GM18868 (cell line): Measurements from ENCODE around the gene COL4A2.

Source experiments
- ATAC-seq: cut with Tn5 transposase; IDR thresholded peaks from one replicate; pipeline ENCODE4 v1.9.1; 2021; ENCODE audit warnings: mild to moderate bottlenecking, moderate library complexity; ENCODE audit not compliant: unreplicated experiment

COL4A2 gene

DNA sequence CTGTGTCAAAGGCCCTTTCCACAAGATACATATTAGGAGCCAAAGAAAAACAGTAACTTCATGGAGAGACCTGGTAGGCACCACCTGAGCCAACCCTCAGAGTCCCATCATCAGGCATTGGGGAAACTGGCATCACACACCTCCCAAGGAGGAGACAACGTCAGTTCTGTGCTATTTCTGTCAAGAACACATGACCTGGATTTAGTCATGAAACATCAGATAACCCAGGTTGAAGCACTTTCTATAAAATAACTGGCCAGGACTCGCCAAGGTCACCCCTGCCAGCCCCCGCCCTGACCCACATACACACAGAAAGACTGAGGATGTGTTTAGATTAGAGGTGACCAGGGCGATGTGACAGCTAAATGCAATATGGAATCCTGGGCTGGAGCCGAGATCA, 35.8 kb upstream of the COL4A2 start:
- ATAC-seq: no peak

DNA sequence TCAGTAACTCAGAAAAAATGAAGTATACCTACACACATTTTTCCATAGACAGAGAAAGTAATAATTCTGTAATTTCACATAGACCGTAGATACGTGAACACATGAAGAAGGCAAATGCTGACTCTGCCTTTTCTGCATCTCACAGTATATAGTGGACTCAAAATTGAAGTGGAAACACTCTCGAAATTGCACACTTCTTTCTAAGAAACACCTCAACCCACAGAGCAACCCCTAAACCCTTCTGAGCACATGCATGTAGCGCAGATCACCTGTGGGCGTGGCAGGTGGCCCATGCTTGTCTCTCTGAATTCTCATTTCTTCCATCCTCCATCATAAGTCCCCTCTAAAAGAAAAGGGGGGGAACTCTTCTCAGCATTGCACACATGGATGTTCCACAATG, 34.9 kb upstream of the COL4A2 start:
- ATAC-seq: no peak

DNA sequence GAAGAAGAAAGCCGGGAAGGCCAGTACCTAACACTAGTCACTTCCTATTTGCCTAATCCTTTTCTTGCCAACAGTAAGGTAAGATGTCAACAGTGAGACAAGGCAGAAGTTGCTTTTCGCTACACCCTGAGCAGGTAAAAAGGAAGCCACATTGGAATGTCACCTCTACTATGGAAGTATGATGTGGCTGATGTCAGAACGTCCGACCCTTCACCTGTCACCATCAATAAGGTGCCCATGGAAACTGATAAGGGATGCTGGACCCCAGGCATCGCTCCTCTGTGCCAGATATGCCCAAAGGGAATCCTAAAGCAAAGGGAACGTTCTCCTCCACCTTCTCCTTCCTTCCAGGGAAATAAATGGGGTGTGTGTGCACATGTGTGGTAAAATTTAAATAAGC, 34.4 kb upstream of the COL4A2 start:
- ATAC-seq: no peak

DNA sequence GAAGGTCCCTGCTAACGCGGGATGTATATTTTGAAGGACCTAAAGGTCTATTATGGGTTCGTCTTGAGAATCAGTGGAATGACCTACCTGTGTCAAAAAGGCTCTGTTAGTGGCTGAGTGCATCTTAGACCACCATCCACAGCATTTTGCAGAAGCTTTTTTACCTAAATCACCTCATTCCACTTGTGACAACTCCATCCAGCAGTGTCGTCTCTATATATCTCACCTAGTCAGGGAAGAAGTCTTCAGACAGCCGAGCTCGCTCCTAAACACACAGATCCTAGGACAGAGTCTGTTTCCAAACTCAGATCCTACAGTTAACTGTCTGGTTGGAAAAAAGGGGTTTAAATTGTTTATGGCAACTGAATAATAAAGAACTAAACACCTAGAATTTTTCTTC, 33.8 kb upstream of the COL4A2 start:
- ATAC-seq: no peak

DNA sequence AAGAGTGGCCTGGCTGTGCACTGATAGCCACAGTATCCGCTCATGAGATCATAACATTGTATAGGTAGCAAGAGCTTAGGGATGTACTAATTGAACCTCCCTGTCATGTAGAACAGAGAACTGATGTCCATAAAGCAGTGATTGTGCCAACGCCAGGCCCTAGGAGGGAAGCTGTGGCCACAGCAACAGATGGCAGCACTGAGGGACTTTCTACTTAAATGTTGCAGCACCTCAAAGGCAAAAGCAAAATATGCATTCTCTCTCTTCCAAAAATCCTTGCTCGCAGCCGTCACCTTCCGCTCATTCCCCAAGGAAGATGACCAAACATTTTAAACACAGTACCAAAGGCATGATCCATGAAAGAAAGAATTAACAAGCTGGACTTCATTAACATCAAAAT, 32.4 kb upstream of the COL4A2 start:
- ATAC-seq: no peak

DNA sequence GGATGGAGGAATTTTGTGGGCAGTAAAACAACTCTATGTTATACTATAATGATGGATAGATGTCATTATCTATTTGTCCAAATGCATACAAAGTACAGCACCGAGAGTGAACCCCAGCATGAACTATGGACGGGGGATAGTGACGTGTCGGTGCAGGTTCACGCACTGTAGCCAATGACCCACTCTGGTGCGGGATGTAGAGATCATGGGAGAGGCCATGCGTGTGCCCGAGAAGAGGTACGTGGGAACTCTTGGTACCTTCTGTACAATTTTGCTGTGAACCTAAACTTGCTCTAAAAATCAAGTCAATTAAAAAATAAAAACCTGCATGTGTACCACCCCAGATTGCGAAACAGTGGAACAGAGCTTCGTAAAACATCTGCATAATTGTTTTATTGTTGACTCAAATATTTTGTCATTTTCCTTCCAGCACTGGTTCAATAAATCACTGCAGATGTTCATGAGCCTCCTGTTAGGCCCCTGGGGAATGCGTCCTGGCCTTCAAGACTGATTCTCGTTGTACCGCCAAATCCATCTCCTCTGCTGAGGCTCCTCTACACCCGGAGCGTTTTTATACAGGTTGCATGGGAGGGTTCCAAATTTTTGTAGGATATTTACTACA, 31.0 kb upstream of the COL4A2 start:
- ATAC-seq: no peak

DNA sequence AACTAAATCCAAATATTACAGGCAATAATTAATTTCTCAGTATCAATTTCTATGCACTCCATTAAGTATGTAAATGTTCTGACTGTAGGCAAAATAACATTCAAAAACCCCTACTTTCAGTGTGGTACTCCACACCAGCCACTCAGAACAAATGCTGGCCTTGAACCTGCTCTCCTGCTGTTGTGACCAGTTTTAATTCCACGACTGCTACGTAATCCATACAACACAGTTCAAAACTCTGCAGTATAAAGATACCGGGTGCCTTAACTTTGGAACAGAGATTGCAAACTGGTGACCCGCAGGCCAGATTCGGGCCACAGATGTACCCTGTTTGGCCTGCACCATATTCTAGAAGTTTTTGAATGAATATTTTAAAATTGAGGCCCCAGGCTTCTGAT, 30.5 kb upstream of the COL4A2 start:
- no peak for ATAC-seq

- ATAC-seq: no peak
Measured at GRCh38 chr13:110277357-110277975, 29.6 kb upstream of the COL4A2 start.

DNA sequence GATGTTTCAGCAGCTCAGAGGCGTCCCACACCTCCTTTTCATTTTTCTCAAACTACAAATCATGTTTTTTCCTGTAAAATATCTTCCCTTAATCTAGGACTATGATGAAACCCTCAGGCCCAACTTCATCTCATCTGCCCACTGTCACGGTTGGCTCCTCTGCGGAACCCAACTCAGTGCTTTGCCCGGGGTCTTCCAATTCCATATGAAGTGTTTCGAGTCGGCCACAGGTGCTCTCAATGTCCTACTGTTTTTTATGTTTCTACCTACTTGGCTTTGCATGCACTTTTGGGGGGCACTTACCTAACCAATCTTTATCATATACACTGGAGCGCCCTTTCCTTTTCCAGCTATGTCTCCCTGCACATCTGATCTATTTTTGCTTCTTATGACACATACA, 28.2 kb upstream of the COL4A2 start:
- ATAC-seq: no peak

DNA sequence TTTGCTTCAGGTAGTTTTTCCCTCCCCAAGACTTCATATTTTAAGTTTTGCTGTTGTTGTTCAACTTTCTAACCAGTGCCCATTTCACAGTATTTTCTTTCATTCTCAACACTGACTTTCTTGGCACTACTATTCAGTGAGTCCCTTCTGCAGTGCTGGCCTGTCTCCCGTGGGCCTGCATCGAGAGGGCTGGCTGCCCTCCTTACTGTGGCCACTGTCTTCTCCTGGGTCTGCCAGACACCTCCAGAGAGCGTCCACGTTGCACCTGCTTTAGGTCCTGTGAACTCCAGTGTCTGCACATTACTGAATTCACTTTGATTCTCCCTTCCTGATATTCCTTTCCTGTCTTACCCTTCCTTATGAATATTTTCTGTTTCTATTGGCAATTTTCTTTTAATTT, 27.4 kb upstream of the COL4A2 start:
- ATAC-seq: no peak

GRCh38 chr13:110280231-110280813, 26.8 kb upstream of the COL4A2 start:
- ATAC-seq: no peak

- ATAC-seq: no peak
Measured at GRCh38 chr13:110280985-110281688, 25.9 kb upstream of the COL4A2 start.

DNA sequence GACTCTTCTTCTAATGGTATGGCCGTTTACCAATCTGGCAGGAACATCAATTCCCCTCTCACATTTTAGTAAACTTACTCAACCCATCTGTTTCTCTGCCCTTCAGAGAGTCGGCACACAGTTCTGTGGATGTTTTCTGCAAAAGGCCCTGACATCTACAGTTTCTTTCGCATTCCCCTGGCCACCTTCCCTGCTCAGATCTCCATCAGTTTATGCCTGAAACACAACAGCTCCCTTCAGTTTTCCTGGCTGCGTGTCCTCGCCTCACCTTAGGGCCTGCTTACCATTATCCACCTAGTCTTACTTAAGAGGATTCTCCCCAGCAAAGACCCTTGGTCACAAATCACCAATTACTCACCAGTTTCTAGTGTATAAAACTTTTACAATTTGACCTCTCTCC, 25.3 kb upstream of the COL4A2 start:
- no peak for ATAC-seq

GRCh38 chr13:110282316-110282841, 24.7 kb upstream of the COL4A2 start:
- ATAC-seq: no peak

DNA sequence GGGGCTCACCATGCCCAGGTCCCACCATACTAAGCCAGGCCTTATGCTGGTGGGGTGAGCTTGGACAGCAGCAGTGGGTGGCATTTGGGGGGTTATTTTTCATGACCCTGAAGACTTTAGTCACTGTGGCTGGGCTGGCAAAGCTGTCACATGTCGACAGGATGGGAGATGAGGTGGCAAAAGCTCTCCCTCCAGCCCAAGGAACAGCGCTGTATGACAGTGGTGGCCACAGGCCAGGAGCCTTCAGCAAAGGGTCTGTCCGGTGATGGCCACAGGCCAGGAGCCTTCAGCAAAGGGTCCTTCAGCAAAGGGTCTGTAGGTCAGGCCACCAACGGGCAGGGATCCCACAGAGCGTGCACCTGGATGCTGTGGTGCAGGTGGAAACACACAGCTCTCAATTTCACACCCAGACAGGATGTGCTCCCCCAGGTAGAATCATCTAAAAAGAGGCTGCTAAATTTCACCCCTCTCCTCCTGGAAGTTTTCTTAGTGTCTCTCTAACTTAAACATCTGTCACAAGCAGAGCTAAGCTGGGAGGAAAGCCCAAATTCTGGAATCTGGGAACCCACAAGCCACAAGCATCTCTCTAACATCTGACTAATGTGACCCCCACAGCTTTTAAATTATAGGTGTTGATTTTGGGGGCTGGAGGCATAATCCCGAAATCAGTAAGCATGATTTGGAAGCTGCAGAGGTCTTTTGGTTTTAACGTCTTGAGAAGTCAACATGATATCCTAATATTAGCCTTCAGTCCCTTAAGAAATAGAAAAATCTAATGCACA, 23.2 kb upstream of the COL4A2 start:
- no peak for ATAC-seq

DNA sequence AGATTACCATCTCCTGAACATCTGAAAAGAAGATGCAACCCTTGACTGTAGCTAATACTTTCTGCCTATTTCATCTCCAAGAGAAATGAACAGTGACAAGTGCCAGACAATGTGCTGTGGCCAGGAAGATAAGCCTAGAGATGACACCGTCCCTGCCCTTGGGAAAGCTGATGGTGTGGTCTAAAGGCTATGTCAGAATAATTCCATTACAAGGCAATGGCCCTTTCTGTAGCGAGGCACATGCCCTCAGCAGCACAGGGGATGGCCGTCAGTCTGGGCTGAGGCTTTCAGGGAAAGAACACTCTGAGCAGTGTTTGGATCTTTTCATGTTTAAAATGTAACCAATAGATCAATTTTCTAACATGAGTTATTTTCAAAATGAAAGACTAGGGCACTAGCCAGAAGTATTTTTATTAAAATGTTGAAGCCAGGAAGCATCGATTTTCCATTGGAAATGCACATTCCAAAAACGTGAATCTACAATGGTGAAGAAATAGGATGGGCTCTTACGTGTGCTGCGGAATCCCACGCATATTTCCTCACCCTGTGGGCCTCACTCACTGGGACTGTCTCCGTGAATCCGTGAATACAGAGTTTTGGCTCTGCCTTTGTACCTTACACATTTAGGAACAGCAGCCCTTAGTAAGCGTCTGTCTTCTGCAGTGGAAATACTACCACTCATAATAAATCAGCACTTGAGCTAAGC, 22.2 kb upstream of the COL4A2 start:
- no peak for ATAC-seq

GRCh38 chr13:110285991-110286832, 20.9 kb upstream of the COL4A2 start:
- no peak for ATAC-seq

DNA sequence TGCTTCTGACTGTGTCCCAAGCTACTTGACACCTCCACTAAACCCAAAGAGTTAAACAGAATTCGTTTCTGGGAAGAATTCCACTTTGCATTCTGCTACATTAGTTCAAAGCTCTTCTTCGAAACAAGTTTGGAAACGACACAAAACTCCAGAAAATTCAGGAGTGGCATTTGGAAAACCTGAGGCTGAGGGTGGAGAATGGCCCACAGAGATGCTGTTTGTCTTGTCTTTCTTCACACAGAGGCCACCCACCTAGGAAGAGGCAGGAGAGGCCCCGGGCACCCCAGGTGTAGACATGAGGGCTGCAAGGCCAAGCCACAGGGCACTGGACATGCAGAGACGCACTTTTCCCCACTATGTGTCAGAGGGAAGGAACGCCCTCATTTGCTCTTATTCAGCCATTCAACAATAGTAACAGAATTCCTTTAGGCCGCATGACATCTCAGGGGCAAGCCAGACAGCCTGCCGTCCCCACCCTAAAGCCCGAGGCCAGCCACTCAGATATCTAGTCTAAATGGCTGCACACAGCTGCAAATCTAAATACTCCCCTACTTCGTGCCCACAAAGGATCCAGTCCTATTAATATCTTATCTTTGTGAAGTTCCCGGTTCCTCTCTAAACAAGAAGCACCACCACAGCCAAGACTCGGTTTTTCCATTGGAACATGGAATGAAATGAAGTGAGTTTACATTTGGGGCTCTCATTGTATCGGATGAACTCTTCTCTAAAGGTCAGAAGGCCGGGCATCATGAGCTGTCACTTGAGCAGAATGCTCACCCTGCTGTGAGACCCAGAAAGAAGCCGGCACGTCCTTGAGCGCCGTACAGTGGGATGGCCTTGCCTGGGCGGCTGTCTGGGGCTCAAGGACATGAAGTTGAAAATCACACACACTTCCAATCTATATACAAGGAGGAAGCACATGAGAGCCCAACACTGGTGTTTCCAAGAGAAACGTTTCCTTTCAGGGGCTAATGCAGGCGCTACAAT, 20.0 kb upstream of the COL4A2 start:
- ATAC-seq: no peak
